Kidney epithelial cell (primary cell): ENCODE results near the gene KLF2. TPM values are rescaled to one million over a fixed set of nuclear protein-coding genes. Genes with fewer than 3 reads are reported as not detected.

Experiments used
- DNase-seq: peaks from one replicate; pipeline ENCODE4 v3.0.0-alpha.2; 2010; ENCODE audit warnings: low read depth
- H3K27me3 ChIP-seq: 2 replicates; pipeline ENCODE4 v1.6.0; 2011; ENCODE audit warnings: low read length; ENCODE audit not compliant: control insufficient read depth, insufficient read depth
- H3K36me3 ChIP-seq: 2 replicates; pipeline ENCODE4 v1.5.1; 2011; ENCODE audit warnings: low read length; ENCODE audit not compliant: control insufficient read depth, insufficient read depth
- H3K4me3 ChIP-seq: 2 replicates; pipeline ENCODE4 v1.5.1; 2011; ENCODE audit warnings: low read depth, mild to moderate bottlenecking, control low read depth, low read length
- total RNA-seq: library from RNA; depleted of rRNA; stranded (reverse); fragments of >200 nt; gene quantifications from 2 replicates; pipeline ENCODE4 v1.2.3, GENCODE V29; 2015
- TF ChIP-seq, protein P1 (sequence below): IDR thresholded peaks from 2 replicates; pipeline ENCODE4 v1.5.1; 2011; ENCODE audit warnings: mild to moderate bottlenecking, moderate library complexity, low read length, control low read depth, inconsistent platforms; ENCODE audit not compliant: insufficient read depth, poor library complexity, severe bottlenecking

Gene KLF2
- total RNA-seq, 1 donor from 2014 or later = 0.67 TPM

DNA sequence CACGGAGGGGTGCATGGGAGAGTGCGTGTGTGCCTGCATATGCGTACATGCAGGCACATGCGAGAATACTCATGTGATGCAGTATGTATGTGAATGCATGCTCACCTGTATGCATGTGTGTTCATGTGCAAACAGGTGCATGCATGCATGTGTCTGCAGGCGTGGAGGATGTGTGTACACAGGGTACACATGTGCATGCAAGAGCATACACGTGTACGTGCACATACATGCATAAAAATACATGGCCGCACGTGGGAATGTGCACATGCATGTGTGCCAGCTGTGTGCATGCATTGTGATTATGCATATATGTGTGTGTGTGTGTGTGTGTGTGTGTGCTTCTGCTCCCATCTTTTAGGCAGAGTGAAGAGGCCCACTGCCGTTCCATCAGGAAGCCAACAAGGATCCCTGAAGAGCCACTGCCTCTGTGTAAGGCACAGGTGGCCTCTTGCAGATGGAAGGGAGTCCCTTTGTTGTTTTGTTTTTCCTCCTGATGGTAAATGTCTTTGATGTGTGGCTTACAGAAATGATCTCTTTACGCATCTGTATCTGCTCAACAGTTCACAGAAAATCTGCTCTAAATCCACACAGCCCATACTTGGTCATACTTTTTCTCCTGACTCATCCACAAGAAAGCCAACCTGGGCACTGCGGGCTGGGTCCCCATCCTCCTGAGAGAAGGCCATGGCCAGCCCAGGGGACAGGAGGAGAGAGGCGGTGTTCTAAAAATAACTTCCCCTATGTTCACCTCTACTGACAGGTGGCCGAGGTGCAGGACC lies 50.7 kb downstream of the KLF2 start:
- TF ChIP-seq, protein P1, sequence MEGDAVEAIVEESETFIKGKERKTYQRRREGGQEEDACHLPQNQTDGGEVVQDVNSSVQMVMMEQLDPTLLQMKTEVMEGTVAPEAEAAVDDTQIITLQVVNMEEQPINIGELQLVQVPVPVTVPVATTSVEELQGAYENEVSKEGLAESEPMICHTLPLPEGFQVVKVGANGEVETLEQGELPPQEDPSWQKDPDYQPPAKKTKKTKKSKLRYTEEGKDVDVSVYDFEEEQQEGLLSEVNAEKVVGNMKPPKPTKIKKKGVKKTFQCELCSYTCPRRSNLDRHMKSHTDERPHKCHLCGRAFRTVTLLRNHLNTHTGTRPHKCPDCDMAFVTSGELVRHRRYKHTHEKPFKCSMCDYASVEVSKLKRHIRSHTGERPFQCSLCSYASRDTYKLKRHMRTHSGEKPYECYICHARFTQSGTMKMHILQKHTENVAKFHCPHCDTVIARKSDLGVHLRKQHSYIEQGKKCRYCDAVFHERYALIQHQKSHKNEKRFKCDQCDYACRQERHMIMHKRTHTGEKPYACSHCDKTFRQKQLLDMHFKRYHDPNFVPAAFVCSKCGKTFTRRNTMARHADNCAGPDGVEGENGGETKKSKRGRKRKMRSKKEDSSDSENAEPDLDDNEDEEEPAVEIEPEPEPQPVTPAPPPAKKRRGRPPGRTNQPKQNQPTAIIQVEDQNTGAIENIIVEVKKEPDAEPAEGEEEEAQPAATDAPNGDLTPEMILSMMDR = no peak
- Histone ChIP-seq H3K4me3 (no peak overlapping the region), H3K27me3 (no peaks in the 10 kb centered on the region), H3K36me3 (no peaks in the 10 kb centered on the region)
- no peak for DNase-seq

DNA sequence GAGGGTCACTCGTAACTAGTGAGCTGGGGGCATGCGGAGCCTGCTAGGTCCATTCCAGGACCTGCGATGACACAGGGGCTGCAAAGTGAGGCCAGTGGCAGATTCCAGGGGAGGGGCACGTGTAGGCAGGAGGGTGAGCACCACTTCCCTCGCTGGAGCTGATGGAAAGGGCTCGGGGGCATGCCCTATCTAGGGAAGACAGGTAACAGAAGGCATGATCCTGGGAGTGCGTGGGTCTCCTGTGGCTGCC lies 51.2 kb downstream of the KLF2 start:
- Histone ChIP-seq H3K27me3 (no peaks in the 10 kb centered on the region), H3K4me3 (no peak overlapping the region), H3K36me3 (no peaks in the 10 kb centered on the region)
- no peak for DNase-seq
- TF ChIP-seq, protein P1 = no peak

DNA sequence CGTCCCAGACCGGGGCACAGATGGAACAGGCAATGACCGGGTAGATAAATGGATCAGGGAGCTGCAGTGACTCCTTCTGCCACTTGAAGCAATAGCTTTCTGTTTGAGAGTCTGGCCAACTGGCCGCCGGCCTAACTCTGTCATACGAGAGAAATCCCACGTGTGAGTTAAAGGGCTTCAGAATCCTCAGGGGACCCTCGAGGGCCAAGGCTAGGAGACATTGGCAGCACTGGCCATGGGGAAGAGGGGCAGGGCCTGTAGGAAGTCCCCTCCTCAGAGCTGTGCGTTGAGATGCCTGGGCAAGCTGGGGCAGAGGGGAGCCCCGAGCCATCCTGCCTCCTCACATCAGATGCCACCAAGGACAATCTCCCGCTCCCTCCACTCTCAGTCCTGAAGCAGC lies 51.6 kb downstream of the KLF2 start:
- no peak overlapping the region for H3K4me3 ChIP-seq
- no peak for DNase-seq
- H3K27me3 ChIP-seq = no peaks in the 10 kb centered on the region
- H3K36me3 ChIP-seq = no peaks in the 10 kb centered on the region
- TF ChIP-seq, protein P1 = no peak

DNA sequence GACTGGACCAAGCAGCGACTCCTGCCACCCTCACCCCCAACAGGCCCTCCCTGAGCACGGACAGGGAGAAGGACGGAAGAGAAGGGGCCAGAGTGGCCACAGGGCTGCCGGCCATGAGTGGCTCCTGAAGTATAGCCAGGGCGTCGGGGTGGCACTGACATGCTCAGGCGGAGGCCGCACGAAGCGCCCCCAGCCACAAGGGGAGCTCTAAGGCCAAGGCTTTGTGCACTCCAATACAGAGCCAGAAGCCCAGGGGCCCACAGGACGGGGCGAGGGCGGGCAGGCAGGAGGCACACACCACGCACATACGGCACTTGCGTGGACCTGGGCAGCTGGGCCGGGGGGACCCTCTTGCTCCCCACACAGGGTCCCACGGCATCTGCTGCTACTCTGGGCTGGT lies 52.0 kb downstream of the KLF2 start:
- Histone ChIP-seq H3K27me3 (no peaks in the 10 kb centered on the region), H3K4me3 (no peak overlapping the region), H3K36me3 (no peaks in the 10 kb centered on the region)
- DNase-seq = no peak
- TF ChIP-seq, protein P1 = peak; percentile 53

DNA sequence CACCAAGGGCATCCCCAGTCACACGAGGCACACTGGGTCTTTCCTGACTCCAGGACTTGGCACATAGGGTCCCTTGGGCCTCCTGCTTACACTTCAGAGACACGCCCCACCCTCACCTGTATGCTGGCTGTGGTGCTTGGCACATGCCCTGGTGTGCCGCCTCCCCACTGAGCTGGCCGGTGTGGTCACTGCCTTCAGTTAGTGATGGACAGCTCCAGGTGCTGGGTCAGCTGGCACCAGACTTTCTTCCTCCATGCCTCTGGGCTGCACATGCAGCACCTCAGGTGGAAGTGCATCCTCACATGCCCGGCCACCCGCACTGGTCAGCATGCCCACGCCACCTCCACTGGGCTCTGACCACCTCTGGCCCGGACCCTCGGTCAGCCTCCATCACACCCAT lies 52.9 kb downstream of the KLF2 start:
- DNase-seq = no peak
- H3K36me3 ChIP-seq = no peaks in the 10 kb centered on the region
- TF ChIP-seq, protein P1 = no peak
- H3K4me3 ChIP-seq = no peak overlapping the region
- no peaks in the 10 kb centered on the region for H3K27me3 ChIP-seq

Other genes starting within 250 kb of the KLF2 start
- gene TPM4, start 248.3 kb upstream of the KLF2 start, total RNA-seq = 730 and 873 TPM in 2 replicates
- gene RAB8A, start 212.9 kb upstream of the KLF2 start, total RNA-seq = 43.3 and 52.9 TPM in 2 replicates
- 0.46 and 1.8 TPM in 2 replicates for gene HSH2D, start 181.1 kb upstream of the KLF2 start, total RNA-seq
- gene CIB3, start 151.3 kb upstream of the KLF2 start, total RNA-seq = not detected in 2 replicates
- 121 and 145 TPM in 2 replicates for gene FAM32A, start 139.4 kb upstream of the KLF2 start, total RNA-seq
- gene AP1M1, start 126.9 kb upstream of the KLF2 start, total RNA-seq = 96.2 and 98.9 TPM in 2 replicates
- 11.1 and 16.0 TPM in 2 replicates for gene EPS15L1, start 147.1 kb downstream of the KLF2 start, total RNA-seq
- gene CALR3, start 171.3 kb downstream of the KLF2 start, total RNA-seq = not detected in 2 replicates
- 2.5 and 2.7 TPM in 2 replicates for gene C19orf44, start 171.6 kb downstream of the KLF2 start, total RNA-seq
- 10.3 and 17.2 TPM in 2 replicates for gene CHERP, start 217.6 kb downstream of the KLF2 start, total RNA-seq
- 60.9 and 62.8 TPM in 2 replicates for gene SLC35E1, start 247.6 kb downstream of the KLF2 start, total RNA-seq